GM12892 (cell line): ENCODE measurements around the gene MB21D2.
"Not testable (repeated sequence)": the region's sequence is repeated elsewhere in the genome, so short reads cannot be mapped to it uniquely, and the experiment has no call there.

ENCODE experiments used
- DNase-seq: peaks from one replicate; pipeline ENCODE4 v3.0.0; 2011; ENCODE audit not compliant: insufficient read length
- FAIRE-seq: peaks from 2 replicates; lab custom pipeline; 2011; peaks lifted over from hg19 to GRCh38; lab: Jason Lieb, UNC
- POLR2A ChIP-seq: IDR thresholded peaks from 2 replicates; pipeline ENCODE4 v1.6.1; 2011; ENCODE audit warnings: low read depth, low read length, control low read depth
- POLR2AphosphoS5 ChIP-seq: IDR thresholded peaks from 2 replicates; pipeline ENCODE4 v1.6.1; 2011; ENCODE audit warnings: low read depth, low read length, control low read depth
- TAF1 ChIP-seq: IDR thresholded peaks from 2 replicates; pipeline ENCODE4 v1.6.1; 2011; ENCODE audit warnings: low read depth, mild to moderate bottlenecking, control low read depth, low read length, borderline replicate concordance

Gene MB21D2

GRCh38 chr3:192805711-192806110, 111.9 kb downstream of the MB21D2 start:
- FAIRE-seq (peak; percentile 50), DNase-seq (no peak)
- TF ChIP-seq TAF1 = no peak
- no peak for TF ChIP-seq POLR2AphosphoS5
- TF ChIP-seq POLR2A = no peak

DNA sequence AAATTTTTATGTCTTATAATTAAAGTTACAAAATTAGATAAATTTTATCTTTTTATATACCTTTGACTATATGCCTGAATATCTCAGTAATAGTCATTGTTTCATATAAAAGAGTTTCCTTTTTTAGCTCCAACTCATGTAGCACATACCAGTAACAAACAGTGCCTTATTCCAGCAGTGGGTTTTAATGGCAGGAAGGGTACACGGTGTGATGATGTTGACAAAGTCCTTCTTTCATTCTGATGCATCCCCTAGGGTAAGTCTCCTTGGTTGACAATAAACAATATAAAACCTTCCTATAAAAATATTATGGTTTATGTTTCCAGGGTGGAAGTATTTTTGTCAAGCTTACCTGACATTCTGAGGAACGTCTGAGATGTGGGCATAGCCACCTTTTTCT, 113.2 kb downstream of the MB21D2 start:
- DNase-seq (no peak), FAIRE-seq (no peak)
- TF ChIP-seq POLR2A (no peak), TAF1 (no peak), POLR2AphosphoS5 (no peak)

DNA sequence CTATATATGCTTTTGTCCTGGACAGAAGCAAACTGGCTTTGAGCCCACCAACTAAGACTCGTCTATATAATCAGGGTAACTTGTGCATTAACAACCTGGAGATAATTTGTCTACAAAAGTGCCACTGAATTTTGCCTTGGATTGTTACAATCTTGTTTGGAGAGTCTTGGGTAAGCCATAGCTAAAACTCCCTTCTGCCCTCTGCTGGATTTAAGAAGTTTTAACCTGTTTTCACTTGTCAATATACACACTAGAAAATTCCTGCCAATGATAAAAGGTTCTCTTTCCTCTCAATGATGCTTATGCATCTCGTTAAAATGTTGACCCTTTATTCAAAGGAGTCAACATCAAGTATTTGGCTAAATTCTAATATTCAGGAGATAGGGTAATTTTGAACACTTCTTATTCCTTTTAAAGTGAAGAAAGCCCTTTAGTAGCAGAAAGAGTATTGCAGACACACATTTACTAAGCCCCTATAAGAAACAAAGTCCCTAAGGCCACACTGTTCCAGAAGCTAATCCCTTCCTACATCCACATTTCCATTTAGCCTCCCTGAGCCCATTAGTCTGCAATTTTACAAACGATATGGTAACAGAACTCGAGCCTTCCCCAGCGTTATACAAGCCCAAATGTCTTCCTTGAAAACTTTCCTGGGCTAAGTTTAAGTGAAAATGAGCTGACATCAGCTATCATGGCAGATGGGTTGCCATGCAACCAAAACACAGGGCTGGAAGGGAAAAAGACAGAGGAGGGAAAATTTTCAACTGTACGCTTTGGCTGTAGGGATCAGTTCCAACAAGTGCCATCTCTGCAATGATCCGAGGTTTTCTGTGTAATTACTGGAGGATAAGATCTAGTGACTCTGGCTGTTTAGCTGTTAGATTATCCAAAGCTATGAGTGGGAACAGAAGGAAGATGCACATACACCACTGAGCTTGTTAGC, 114.4 kb downstream of the MB21D2 start:
- TF ChIP-seq TAF1 = no peak
- no peak for TF ChIP-seq POLR2AphosphoS5
- no peak for TF ChIP-seq POLR2A
- FAIRE-seq (peak; percentile 78), DNase-seq (no peak)

DNA sequence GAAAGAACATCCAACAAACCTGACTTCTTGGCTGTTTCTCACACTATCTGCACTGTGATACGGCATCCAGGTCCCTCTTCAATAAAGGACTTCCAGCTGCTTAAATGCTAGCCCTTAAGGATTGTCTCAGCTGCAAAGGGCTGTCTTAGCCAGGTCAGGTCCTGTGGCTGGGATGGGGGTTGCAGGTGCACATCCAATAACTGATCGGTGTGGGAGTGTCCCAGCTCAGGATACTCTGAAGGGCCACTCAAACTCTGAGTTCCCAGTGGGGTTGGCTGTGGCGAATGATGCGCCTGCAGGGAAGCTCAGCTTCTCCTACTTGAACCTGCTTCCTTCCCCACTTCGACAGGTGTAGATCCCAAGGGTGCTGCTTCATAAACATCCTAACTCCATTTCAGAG, 115.7 kb downstream of the MB21D2 start:
- TF ChIP-seq POLR2A (no peak), TAF1 (no peak), POLR2AphosphoS5 (no peak)

GRCh38 chr3:192799721-192800120, 117.9 kb downstream of the MB21D2 start:
- FAIRE-seq = no peak

More for the DNA sequence above, 115.7 kb downstream of the MB21D2 start:
- no peak for DNase-seq
- FAIRE-seq = no peak

GRCh38 chr3:192795021-192795420, 122.6 kb downstream of the MB21D2 start:
- TF ChIP-seq TAF1 (no peak), POLR2AphosphoS5 (no peak), POLR2A (no peak)
- DNase-seq (no peak), FAIRE-seq (no peak)

More at GRCh38 chr3:192799721-192800120, 117.9 kb downstream of the MB21D2 start:
- TF ChIP-seq POLR2A (no peak), TAF1 (no peak)
- DNase-seq = no peak

DNA sequence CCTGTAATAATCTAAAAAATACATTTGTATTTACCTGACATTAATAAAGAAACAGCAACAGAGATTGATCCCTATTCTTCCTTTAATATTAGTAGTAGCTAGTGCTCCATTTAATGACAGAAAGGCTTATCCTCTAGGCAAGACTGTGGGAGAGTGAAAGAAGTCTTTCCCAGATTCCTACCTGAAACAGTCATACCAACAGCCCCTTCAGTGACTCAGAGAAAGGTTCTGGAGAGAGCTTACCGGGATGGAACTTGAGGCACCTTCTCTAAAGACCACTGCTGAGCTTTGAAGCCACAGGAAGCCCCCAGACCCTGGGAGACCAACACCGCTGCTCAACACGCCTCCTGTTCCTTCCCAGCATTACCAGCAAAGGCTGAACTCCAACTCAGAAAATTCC, 123.4 kb downstream of the MB21D2 start:
- TF ChIP-seq TAF1 = no peak
- TF ChIP-seq POLR2AphosphoS5 = no peak
- TF ChIP-seq POLR2A = no peak
- no peak for DNase-seq
- no peak for FAIRE-seq

DNA sequence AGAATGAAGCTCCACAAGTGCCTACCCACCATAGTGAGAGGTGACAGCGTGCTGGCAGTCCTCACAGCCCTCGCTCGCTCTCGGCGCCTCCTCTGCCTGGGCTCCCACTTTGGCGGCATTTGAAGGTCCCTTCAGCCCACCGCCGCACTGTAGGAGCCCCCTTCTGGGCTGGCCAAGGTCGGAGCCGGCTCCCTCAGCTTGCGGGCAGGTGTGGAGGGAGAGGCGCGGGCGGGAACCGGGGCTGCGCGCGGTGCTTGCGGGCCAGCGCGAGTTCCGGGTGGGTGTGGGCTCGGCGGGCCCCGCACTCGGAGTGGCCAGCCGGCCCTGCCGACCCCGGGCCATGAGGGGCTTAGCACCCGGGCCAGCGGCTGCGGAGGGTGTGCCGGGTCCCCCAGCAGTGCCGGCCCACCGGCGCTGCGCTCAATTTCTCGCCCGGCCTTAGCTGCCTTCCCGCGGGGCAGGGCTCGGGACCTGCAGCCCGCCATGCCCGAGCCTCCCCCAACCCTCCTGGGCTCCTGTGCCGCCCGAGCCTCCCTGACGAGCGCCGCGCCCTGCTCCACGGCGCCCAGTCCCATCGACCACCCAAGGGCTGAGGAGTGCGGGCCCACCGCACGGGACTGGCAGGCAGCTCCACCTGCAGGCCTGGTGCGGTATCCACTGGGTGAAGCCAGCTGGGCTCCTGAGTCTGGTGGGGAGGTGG, 128.7 kb downstream of the MB21D2 start:
- DNase-seq, FAIRE-seq: not testable (repeated sequence)

DNA sequence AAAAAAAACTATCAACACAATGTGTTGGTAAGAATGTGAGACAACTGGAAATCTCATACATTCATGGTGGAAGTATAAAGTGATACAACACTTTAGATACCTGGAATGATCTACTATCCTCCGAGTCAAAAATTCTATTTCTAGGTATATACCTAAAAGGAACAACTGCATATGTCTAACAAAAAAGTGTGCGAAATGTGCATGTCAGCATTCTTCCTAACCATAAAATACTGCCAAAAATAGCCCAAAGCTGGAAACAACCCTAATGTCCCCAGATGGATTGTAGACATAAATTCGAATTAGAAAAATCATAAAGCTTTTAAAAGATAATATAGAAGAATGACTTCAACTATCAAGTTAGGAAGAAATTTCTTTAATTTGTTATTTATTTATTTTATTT, 139.1 kb downstream of the MB21D2 start:
- DNase-seq (no peak), FAIRE-seq (no peak)
- TF ChIP-seq POLR2AphosphoS5 (no peak), TAF1 (no peak), POLR2A (no peak)

GRCh38 chr3:192774341-192774740, 143.3 kb downstream of the MB21D2 start:
- FAIRE-seq, DNase-seq: not testable (repeated sequence)

GRCh38 chr3:192772240-192772894, 145.3 kb downstream of the MB21D2 start:
- no peak for DNase-seq
- TF ChIP-seq POLR2AphosphoS5 = no peak
- no peak for TF ChIP-seq POLR2A
- no peak for TF ChIP-seq TAF1
- peak; percentile 79 for FAIRE-seq

GRCh38 chr3:192758654-192759053, 159.0 kb downstream of the MB21D2 start:
- no peak for TF ChIP-seq POLR2AphosphoS5
- TF ChIP-seq TAF1 = no peak
- no peak for TF ChIP-seq POLR2A
- FAIRE-seq = no peak
- DNase-seq = no peak
